Astrocyte (in vitro differentiated cells and primary cell): ENCODE results near the gene HSPA4.

ENCODE experiments used
- CTCF ChIP-seq: IDR thresholded peaks from 2 replicates; pipeline ENCODE4 v1.5.1; 2011; ENCODE audit warnings: low read depth, mild to moderate bottlenecking, inconsistent platforms, low read length, moderate library complexity; ENCODE audit not compliant: insufficient read depth
- EZH2 ChIP-seq: IDR thresholded peaks from 2 replicates; pipeline ENCODE4 v1.6.1; 2012; ENCODE audit warnings: mild to moderate bottlenecking, low read length, inconsistent platforms; ENCODE audit not compliant: insufficient read depth

DNA sequence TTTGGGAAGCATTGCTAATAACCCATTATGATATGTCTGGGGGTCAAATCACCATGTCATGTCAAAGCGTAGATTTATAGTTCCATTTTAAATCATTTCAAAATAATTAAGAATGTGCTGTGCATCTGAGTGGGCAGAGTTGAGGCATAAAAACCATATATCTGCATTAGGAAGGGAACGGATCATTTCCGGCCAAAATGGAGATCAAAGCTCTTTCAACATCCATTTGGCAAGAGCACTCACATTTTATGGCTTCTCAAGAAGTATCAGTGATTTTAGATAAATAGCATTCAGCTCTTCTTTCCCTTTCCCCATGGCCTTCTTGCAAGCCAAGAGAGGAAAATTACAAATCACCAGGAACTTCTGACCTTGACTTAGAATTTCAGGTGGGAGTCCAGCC lies 89.9 kb downstream of the HSPA4 start:
- TF ChIP-seq EZH2, result no peak
- TF ChIP-seq CTCF, result no peak
